ENCODE measurements around the gene CNTN1. TPM values are rescaled to one million over a fixed set of nuclear protein-coding genes. Genes with fewer than 3 reads are reported as not detected.

The CNTN1 gene
- total RNA-seq, 6 experiments from 2014 or later, result not detected

- DNase-seq, result no peak
- Mint-ChIP-seq H3K4me1 (ENCODE audit: low read depth) (no peaks in the 10 kb centered on the region), H3K9me3 (peaks cover 20% of the 10 kb centered on the region), H3K4me3 (no peak overlapping the region), H3K36me3 (ENCODE audit: low read depth) (no peaks in the 10 kb centered on the region), H3K27me3 (ENCODE audit: insufficient read depth) (no peaks in the 10 kb centered on the region), H3K27ac (no peak overlapping the region)
- TF ChIP-seq, protein P1, sequence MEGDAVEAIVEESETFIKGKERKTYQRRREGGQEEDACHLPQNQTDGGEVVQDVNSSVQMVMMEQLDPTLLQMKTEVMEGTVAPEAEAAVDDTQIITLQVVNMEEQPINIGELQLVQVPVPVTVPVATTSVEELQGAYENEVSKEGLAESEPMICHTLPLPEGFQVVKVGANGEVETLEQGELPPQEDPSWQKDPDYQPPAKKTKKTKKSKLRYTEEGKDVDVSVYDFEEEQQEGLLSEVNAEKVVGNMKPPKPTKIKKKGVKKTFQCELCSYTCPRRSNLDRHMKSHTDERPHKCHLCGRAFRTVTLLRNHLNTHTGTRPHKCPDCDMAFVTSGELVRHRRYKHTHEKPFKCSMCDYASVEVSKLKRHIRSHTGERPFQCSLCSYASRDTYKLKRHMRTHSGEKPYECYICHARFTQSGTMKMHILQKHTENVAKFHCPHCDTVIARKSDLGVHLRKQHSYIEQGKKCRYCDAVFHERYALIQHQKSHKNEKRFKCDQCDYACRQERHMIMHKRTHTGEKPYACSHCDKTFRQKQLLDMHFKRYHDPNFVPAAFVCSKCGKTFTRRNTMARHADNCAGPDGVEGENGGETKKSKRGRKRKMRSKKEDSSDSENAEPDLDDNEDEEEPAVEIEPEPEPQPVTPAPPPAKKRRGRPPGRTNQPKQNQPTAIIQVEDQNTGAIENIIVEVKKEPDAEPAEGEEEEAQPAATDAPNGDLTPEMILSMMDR (IDR thresholded peaks at IDR 0.05), result no peak
Measured at GRCh38 chr12:40833818-40834217, 141.6 kb downstream of the CNTN1 start.

DNA sequence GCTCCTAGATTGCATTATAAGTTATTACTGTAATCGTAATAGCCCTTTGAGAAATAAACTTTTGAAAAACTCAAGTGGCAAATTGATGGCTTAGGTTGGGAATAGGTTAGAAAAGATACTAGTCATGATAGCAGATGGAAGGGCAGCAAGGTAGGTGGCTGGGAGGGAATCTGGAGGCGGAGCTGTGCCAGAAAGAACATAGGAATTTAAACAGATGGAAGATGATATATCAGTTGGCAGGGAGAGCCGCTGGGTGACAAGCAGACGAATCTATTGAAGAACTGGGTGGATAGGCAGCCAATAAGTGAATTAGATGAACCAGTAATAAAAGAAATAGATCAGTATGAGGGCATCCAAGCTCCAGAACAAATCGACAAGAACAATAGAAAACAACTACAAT, 142.1 kb downstream of the CNTN1 start:
- Mint-ChIP-seq H3K4me3 (no peak overlapping the region), H3K4me1 (ENCODE audit: low read depth) (no peaks in the 10 kb centered on the region), H3K9me3 (peaks cover 23% of the 10 kb centered on the region), H3K36me3 (ENCODE audit: low read depth) (no peaks in the 10 kb centered on the region), H3K27ac (no peak overlapping the region), H3K27me3 (ENCODE audit: insufficient read depth) (no peaks in the 10 kb centered on the region)
- TF ChIP-seq, protein P1 (IDR thresholded peaks at IDR 0.05), result no peak
- DNase-seq, result no peak

- H3K27me3 Mint-ChIP-seq (ENCODE audit: insufficient read depth), result peaks cover 1% of the 10 kb centered on the region; the same call in 1 of the 2 replicates
- DNase-seq, result no peak
- TF ChIP-seq, protein P1 (IDR thresholded peaks at IDR 0.05), result no peak
- peaks cover 28% of the 10 kb centered on the region for H3K9me3 Mint-ChIP-seq
- H3K36me3 Mint-ChIP-seq (ENCODE audit: low read depth), result no peaks in the 10 kb centered on the region
- H3K4me1 Mint-ChIP-seq (ENCODE audit: low read depth), result no peaks in the 10 kb centered on the region
- H3K27ac Mint-ChIP-seq, result no peak overlapping the region
- H3K4me3 Mint-ChIP-seq, result no peak overlapping the region
Measured at GRCh38 chr12:40837891-40838429, 145.7 kb downstream of the CNTN1 start.

- Mint-ChIP-seq H3K4me3 (no peak overlapping the region), H3K27ac (no peak overlapping the region), H3K36me3 (ENCODE audit: low read depth) (no peaks in the 10 kb centered on the region), H3K9me3 (peaks cover 33% of the 10 kb centered on the region), H3K4me1 (ENCODE audit: low read depth) (no peaks in the 10 kb centered on the region), H3K27me3 (ENCODE audit: insufficient read depth) (peaks cover 1% of the 10 kb centered on the region; the same call in 1 of the 2 replicates)
- TF ChIP-seq, protein P1 (IDR thresholded peaks at IDR 0.05), result no peak
- no peak for DNase-seq
Measured at GRCh38 chr12:40843495-40843894, 151.3 kb downstream of the CNTN1 start.

- no peak overlapping the region for H3K27ac Mint-ChIP-seq
- peaks cover 5% of the 10 kb centered on the region; the same call in 1 of the 2 replicates for H3K36me3 Mint-ChIP-seq (ENCODE audit: low read depth)
- H3K27me3 Mint-ChIP-seq (ENCODE audit: insufficient read depth), result no peaks in the 10 kb centered on the region
- TF ChIP-seq, protein P1 (IDR thresholded peaks at IDR 0.05), result no peak
- DNase-seq, result no peak
- no peak overlapping the region for H3K4me3 Mint-ChIP-seq
- peaks cover 48% of the 10 kb centered on the region for H3K9me3 Mint-ChIP-seq
- no peaks in the 10 kb centered on the region for H3K4me1 Mint-ChIP-seq (ENCODE audit: low read depth)
Measured at GRCh38 chr12:40853221-40853620, 161.0 kb downstream of the CNTN1 start.
